Stimulated activated CD4-positive, alpha-beta T cell treated with anti-CD3 and anti-CD28 coated beads, Interleukin-12 subunit alpha, Interleukin-12 subunit beta, amount 100 ng/mL, for 24 hours (primary cell): Measurements from ENCODE around the gene CELF1.

Experiments
- DNase-seq, 2 experiments: peaks; one replicate each; pipeline ENCODE4 v3.0.0-alpha.2; 2020; ENCODE audit warnings: low read depth in 2 of 2

The CELF1 gene

GRCh38 chr11:47509077-47509536 is 43.8 kb downstream of the CELF1 start:
- no peak for DNase-seq

- no peak for DNase-seq
These were observed 44.5 kb downstream of the CELF1 start for GRCh38 chr11:47508240-47508957.

GRCh38 chr11:47507563-47508239 is 45.2 kb downstream of the CELF1 start:
- DNase-seq = no peak

- no peak for DNase-seq
These were observed 46.0 kb downstream of the CELF1 start for GRCh38 chr11:47506795-47507562.

- DNase-seq = no peak
These were observed 46.6 kb downstream of the CELF1 start for GRCh38 chr11:47506373-47506772.

GRCh38 chr11:47504910-47505309 is 48.0 kb downstream of the CELF1 start:
- no peak for DNase-seq

- no peak for DNase-seq
These were observed 49.7 kb downstream of the CELF1 start for GRCh38 chr11:47503227-47503626.

- no peak for DNase-seq
These were observed 50.2 kb downstream of the CELF1 start for GRCh38 chr11:47502767-47503166.

GRCh38 chr11:47501101-47501500 is 51.8 kb downstream of the CELF1 start:
- no peak for DNase-seq

- DNase-seq = no peak
These were observed 52.8 kb downstream of the CELF1 start for GRCh38 chr11:47500121-47500520.

- DNase-seq = no peak
These were observed 53.3 kb downstream of the CELF1 start for GRCh38 chr11:47499614-47500013.

GRCh38 chr11:47499161-47499560 is 53.8 kb downstream of the CELF1 start:
- DNase-seq = no peak

- no peak for DNase-seq
These were observed 54.3 kb downstream of the CELF1 start for GRCh38 chr11:47498584-47499152.

GRCh38 chr11:47498149-47498548 is 54.8 kb downstream of the CELF1 start:
- DNase-seq = no peak

- DNase-seq = no peak
These were observed 56.1 kb downstream of the CELF1 start for GRCh38 chr11:47496808-47497207.

GRCh38 chr11:47495856-47496217 is 57.1 kb downstream of the CELF1 start:
- DNase-seq = no peak

GRCh38 chr11:47495011-47495855 is 57.7 kb downstream of the CELF1 start:
- no peak for DNase-seq

GRCh38 chr11:47489395-47489755 is 63.6 kb downstream of the CELF1 start:
- DNase-seq = no peak

GRCh38 chr11:47488674-47489394 is 64.1 kb downstream of the CELF1 start:
- no peak for DNase-seq

- DNase-seq = no peak
These were observed 64.8 kb downstream of the CELF1 start for GRCh38 chr11:47488111-47488510.

- no peak for DNase-seq
These were observed 65.5 kb downstream of the CELF1 start for GRCh38 chr11:47487421-47487820.
